Activated CD4-positive, CD25-positive, alpha-beta regulatory T cell treated with anti-CD3 and anti-CD28 coated beads, Interleukin-2, amount 50 U/mL, for 24 hours (primary cell): ENCODE measurements around the gene KDM6A.
"Not testable (repeated sequence)": the region's sequence is repeated elsewhere in the genome, so short reads cannot be mapped to it uniquely, and the experiment has no call there.

Experiments used
- ATAC-seq, 2 donors: fragments of 150-1000 bp; cut with Tn5 transposase; one replicate each; pipeline ENCODE4 v1.10.0; 2021; ENCODE audit warnings: mild to moderate bottlenecking in 1 of 2, moderate library complexity in 1 of 2

KDM6A gene

DNA sequence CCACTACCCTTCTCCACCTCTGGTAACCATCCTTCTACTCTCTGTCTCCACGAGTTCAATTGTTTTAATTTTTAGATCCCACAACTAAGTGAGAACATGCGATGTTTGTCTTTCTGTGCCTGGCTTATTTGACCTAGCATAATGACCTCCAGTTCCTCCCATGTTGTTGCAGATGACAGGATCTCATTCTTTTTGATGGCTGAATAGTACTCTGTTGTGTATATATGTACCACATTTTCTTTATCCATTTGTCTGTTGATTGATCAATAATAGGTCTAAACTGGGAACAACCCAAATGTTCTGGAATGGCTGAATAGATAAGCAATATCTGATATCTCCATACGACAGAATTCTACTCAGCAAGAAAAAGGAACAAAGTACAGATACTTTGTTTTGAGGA, 260.5 kb downstream of the KDM6A start:
- ATAC-seq = no peak

DNA sequence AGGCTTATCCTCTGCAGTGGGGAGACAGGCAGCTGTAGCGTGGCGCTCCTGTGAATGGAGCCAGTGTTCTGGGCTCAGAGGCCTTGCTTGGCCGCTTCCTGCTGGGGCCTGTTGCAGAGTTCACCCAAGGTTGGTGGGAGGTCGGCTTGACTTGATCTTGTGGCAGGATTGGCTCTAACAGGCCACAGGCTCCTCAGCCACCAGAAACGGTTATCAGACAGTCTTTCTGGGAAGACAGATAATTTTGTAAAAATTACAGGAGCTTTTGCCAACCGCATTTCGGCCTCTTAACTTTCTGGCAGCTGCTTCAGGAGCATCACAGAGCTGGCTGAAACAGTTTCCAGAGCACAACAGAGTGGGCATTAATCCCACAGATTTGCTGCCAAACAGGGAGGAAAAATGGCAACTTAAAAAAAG, 261.3 kb downstream of the KDM6A start:
- ATAC-seq = no peak

DNA sequence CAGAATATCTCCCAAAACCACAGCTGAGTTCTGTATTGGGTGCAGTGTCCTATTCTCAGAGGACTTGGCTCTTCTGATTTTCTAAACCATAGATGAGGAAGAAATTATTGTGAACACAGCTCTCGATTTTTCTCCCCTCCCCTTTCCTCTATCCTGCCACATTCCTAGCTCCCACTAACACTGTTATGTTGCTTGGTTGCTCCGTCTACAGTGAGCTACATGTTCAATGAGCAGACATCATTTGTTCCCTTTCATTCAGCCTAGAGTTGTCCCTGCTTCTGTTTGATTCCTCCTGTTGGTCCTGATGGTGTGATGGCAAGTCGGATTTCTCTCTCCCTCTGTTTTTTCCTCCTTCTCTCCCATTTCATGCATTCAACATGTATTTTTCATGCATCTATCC, 261.8 kb downstream of the KDM6A start:
- ATAC-seq = no peak

DNA sequence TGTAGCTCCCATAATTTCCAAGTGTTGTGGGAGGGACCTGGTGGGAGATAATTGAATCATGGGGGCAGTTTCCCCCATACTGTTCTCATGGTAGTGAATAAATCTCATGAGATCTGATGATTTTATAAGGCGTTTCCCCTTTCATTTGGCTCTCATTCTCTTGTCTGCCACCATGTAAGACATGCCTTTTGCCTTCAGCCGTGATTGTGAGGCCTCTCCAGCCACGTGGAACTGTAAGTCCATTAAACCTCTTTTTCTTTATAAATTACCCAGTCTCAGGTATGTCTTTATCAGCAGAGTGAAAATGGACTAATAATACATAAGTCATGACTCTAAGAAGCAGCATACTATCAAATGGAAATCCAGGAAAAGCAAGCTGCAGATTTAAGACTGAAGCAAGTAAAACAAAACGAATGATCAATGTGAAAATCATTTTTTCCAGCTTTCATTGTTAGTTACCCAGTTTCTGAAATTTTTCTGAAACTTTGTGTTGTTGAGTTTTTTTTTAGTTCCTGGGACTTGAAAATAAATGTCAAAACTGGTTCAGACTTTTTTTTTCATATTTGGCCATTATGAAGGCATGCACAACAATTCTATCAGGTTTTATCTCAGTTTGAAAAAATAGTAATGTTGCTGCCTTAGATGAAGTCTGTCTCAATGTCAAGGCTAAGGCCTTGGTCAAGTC, 262.5 kb downstream of the KDM6A start:
- ATAC-seq = not testable (repeated sequence)

DNA sequence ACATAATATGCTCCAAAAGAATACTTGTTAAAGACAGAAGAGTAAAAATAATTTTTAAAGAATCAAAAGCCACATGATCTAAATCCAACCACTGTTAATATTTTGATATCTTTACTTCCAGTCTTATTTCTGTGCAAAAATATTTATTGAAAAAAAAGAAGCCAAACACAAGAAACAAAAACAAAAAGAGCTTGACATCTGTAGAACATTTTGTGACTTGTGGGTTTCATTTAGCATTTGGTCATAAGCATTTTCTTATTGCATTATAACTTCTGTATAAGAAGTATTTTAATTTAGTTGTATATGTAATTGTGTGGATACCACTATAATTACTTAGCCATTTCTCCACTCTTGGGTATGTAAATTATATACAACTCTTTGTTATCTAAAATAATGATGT, 264.5 kb downstream of the KDM6A start:
- ATAC-seq = no peak

DNA sequence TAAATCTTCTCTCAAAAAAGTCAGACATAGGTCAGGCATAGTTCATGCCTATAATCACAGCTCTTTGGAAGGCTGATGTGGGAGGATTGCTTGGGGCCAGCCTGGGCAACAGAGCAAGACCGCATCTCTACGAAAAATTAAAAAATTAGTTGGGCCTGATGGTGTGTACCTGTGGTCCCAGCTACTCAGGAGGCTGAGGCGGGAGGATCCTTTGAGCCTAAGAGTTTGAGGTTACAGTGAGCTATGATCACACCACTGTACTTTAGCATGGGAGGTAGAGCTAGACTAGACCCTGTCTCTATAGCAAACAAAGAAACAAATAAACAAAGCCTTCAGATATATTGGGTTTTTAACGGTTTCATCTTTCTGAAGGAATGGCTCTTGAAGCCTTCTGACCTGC, 265.5 kb downstream of the KDM6A start:
- ATAC-seq = no peak

DNA sequence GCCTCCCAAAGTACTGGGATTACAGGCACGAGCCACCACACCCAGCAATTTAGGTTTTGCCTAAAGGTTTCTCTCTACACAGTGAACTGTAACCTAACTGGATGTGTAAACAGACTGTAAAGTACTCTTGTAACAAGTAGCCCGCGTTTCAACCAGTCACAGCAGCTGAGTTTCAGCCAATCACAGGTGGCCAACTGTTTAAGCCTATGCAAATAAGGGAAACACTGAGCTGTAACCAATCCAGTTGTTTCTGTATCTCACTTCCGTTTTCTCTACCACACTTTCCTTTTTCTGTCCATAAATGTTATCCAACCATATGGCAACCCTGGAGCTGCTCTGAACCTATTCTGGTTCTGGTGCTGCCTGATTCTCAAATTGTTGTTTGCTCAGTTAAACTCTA, 267.8 kb downstream of the KDM6A start:
- no peak for ATAC-seq

DNA sequence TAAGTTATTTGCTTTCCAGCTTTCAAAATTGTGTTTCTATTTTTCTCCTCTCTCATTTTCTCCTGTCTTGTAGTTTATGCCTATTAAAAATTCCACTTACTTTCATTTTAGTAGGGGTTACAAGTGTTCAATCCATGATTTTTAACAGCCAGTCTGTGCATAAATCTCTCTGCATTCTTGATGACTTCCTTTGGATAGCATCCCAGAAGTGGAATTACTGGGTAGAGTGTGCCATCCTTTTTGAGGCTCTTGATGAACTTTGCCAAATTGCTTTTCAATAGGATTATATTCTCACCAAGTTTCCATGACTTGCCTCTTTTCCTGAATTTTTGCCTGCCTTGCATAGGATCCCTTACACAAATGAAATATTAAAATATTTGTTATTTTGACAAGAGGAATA, 269.2 kb downstream of the KDM6A start:
- no peak for ATAC-seq

DNA sequence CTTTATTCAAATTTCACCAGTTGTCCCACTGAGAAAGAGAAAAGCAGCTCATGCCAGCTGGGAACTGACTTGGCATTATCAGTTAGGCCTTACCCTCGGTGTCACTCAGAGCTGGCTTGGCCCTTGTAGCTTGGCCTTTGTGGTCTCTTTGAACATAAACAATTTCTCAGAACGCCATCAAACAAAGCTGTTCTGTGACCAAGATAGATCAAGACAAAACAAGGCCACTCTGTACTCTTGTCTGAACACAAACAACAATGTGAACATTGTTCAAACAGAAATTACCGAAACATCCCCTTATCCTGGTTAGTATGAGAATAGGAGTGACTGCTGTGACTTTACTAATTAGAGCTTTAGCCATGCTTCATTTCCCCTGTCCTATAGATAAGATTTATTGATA, 270.5 kb downstream of the KDM6A start:
- ATAC-seq = no peak

DNA sequence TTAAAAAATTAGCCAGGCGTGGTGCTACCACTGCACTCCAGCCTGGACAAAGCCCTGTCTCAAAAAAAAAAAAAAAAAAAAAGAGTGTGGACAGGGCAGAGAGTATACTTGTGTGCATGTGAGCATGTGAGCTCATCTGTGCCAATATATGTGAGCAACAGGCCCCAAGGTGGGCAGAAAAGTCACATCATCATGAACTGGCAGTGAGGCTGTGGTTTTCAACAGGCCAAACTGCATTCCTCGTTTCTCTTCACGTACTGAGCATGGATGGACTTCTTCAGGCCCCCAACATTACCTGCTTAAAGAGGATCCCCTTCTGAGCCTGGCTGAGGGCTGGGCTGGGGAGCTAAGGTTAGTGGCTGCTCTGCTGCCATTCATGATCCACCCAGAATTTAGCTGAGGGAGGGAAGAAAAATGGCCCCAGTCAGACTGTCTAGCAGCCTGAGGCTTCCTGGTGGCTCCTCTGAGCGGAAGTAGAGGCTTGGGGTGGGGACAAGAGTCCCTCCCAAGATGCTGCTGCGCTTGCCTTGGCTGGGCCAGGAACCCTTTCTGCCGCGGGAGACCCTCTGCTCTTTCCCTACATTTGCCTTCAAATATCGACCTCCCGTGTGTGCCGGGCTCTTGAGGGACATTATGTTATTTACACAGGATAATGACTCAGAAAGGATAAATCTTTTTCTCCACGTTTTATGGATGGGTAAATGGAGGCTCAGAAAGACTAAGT, 272.7 kb downstream of the KDM6A start:
- ATAC-seq = no peak

DNA sequence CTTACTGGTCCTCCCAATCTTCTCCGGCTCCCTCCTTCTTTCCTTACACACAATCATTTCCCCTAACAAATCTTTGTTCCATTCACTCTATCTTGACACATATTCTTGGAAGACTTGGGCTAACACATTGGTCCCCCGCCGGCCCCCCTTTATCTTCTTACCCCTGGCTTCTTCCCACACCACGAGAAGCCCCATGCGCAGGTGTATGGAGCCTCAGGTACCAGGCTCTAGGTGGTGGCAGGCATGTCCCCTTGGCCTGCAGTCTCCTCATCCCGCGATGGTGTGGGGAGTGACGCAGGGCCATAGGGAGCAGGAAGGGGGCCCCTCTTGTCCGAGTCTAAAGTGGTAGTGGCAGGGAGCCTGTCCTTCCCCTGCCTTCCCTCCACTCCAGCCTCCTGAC, 277.8 kb downstream of the KDM6A start:
- ATAC-seq = no peak

DNA sequence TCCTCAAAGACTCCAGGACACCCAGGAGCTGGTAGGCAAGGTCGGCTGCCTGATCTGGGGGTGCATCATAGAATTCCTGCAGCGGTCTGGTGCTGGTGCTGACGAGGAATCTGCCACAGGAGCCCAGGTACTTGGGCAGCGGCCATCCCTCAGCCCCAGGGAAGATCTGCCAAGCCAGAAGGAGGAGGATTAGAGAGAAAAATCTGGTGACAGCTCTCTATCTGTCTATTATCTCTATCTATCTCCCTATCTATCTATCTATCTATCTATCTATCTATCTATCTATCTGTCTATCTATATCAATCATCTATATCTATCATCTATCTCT, 281.0 kb downstream of the KDM6A start:
- no peak for ATAC-seq

DNA sequence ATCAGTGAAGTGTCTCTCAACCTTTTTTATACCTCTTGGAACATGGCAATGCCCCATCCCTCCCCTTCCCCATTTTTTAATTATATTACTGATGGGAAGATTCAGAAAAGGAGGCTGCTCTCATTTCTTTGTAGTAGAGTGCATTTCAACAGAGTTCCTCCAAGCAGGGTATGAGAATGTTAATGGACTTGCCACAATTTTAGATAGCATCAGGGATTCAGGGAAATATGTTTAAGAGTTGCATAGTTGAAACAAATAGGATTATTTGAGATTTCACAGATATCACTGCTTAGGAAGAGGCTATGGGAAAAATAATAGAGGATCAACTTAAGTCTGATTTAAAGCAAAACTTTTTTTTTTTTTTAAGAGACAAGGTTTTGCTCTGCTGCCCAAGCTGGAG, 281.5 kb downstream of the KDM6A start:
- no peak for ATAC-seq

DNA sequence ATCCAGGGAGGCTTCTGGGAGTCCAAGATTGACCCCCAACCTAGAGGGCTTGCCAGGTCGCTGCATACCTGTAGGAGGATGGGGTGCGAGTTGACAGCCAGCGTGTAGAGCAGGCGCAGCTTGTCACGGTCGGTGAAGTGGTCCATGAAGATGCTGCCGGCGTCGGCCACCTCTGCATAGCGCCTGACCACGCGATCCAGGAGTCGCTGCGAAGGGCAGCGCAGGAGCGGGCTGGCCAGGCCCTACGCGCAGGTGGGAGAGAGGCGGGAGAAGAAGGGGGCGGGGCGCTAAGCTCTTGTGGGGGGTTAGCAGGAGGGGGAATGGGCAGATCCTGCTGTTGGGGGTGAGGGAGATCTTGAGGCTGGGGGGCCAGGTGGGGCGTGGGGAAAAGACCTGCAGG, 284.7 kb downstream of the KDM6A start:
- ATAC-seq = no peak
